HG02973 (cell line): ENCODE results near the gene KMT5C.

Experiments
- ATAC-seq: cut with Tn5 transposase; IDR thresholded peaks from one replicate; pipeline ENCODE4 v1.9.1; 2021; ENCODE audit warnings: moderate library complexity; ENCODE audit not compliant: unreplicated experiment

The KMT5C gene

DNA sequence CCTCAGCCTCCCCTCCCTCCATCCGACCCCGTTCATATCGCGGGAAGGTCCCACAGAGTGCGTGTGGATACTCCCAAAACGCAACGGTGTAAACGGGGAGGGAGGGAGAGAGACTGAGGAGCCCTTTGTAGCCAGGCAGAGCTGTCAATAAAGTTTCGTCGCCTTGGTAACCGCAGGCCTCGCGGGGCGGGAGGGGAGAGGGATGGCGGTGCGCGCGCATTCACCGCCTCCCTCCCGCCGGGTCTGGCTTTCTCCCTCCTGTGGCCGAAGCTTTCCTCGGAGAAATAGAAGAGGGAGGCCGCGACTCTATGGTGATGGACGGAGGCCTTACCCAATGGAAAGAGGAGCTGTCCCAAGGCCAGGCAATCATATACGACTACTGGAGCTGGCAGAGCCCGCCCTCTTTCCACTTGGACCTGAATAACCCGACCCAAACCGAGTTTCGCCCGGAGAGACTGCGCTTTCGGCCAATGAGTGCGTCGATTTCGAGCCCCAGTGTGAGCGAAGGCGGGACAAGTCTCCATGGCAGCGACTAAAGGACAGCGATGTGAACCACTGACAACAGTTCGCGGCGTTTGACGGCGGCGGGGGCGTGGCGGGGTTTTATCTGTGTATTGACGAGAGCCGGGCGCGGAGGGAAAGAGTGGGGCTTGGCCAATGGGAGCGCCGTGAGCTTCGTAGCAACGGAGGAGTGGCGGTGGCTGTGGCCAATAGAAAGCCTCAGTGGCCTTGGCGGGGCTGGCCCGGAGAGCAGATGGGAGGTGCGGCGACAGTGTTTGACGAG is at the start of gene KMT5C:
TSS of gene KMT5C (plus strand) at position 772 of the 784 bp plus-strand sequence. CDS start 2,061 bp downstream, outside the sequence.
- peak; percentile 77 for ATAC-seq

DNA sequence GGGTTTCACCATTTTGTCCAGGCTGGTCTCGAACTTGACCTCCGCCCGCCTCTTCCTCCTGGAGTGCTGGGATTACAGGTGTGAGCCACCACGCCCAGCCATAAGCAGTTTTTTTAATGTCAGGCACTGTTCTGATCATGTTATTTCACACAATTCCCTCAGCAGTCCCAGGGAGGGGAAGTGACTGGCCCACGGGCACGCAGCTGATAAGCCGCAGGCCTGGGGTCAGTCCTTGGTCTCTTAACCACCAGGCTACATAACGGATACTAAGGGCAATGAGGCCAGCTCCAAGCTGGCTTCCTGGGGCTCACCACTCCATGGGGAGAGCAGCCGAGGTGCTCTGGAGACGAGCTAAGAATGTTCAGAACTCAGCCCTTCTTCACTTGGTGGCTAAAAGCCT is 42.4 kb upstream of the KMT5C start:
- ATAC-seq, result no peak

DNA sequence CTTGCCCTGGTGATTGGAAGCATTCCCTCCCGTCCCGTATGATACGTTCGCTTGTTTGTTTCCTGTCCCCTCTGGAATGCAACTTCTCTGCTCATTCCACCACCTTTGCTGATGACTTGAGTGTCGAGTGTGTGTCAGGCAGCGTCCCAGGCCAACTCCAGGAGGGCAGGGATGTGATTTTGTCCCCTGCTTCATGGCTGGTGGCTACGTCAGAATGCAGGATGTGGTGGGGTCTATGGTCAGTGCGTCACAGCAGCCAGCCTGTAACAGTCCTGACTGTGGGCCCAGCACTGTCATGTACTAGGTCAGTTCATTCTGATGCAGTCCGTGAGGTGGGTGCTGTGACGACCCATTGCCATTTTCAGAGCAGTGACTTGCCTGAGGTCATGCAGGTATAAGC is 39.7 kb upstream of the KMT5C start:
- no peak for ATAC-seq

DNA sequence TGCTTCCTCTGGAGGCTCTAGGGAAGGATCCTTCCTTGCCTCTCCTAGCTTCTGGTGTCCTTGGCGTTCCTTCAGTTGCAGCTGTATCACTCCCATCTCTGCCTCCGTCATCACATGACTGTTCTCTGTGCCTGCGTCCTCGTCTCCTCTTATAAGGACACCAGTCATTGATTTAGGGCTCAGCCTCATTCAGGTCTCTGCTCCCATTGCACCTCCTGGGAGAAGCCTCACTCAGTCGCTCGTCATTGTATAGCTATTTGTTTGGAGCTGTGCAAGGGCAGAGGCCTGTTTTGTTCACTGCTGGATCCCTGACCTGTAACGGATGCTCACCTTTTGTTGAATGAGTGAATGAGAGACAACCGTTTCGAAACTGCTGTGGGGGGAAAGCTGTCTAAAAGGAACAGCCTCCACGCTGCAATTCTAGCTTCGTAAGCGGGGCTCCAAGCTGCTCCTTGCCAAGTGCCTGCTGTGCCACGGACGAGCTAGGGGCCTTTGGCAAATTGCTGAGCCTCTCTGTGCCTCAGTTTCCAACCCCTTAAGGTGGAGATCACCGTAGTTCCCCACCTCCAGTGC is 38.7 kb upstream of the KMT5C start:
- no peak for ATAC-seq

DNA sequence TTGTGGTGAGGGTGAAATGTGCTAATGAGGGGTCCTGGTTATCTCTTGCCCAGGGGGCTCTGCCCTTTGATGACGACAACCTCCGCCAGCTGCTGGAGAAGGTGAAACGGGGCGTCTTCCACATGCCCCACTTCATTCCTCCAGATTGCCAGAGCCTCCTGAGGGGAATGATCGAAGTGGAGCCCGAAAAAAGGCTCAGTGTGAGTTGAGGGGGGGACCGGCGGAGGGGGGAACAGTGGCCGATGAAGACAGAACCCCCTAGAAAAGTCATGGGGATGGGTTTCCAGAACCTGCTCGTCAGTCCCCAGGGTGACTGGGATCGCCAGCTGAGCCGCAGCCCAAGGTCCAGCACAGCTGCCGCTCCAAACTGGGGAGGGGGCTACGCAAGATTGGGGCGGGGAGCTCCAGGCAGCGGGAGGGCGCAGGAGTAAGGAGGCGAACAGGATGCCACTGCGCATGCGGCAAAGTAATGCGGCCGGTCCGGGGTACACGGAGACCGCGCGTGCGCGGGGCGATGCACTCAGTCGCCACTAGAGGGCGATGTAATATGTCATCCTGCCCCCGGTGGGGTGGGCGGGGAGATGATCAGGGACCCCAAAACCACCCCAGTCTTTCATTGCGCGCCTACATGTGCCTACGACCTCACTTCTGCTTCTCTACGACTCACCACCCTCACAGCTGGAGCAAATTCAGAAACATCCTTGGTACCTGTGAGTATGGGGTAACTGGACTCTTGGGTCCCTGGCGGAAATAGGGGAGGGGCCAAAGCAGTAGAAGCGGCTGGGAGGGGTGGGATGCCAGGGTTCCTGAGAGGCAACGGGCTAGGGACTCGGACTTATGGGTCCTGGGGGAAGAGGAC is 38.0 kb upstream of the KMT5C start:
- peak; percentile 56 for ATAC-seq

DNA sequence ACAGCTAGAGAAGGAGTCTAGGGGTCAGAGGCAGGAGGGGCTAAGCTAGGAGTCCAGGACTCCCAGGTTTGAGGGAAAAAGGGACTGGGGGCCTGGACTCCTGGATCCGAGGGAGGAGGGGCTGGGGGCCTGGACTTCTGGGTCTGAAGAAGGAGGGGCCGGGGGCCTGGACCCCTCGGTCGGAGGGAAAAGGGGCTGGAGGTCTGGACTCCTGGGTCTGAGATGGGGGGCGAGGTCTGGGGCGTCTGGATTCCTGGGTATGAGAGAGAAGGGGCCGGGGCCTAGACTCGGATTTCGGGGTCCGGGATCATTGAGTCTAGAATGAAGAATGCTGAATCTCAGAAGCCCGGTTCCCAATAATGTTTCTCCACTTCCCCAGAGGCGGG is 37.4 kb upstream of the KMT5C start:
- ATAC-seq, result no peak

DNA sequence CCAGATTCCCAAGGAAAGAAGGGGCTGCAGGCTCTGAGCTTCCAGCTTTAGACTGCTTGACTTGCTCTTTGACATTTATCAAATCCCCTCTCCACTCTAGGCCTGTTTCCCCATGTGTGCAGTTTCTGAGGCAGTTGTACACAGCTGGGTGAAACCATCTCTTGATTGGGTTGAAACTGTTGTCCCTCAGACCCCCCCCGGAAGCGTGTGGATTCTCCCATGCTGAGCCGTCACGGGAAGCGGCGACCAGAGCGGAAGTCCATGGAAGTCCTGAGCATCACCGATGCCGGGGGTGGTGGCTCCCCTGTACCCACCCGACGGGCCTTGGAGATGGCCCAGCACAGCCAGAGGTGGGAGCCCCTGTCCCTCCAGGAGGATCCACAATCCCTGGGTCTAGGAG is 36.2 kb upstream of the KMT5C start:
- ATAC-seq, result no peak

DNA sequence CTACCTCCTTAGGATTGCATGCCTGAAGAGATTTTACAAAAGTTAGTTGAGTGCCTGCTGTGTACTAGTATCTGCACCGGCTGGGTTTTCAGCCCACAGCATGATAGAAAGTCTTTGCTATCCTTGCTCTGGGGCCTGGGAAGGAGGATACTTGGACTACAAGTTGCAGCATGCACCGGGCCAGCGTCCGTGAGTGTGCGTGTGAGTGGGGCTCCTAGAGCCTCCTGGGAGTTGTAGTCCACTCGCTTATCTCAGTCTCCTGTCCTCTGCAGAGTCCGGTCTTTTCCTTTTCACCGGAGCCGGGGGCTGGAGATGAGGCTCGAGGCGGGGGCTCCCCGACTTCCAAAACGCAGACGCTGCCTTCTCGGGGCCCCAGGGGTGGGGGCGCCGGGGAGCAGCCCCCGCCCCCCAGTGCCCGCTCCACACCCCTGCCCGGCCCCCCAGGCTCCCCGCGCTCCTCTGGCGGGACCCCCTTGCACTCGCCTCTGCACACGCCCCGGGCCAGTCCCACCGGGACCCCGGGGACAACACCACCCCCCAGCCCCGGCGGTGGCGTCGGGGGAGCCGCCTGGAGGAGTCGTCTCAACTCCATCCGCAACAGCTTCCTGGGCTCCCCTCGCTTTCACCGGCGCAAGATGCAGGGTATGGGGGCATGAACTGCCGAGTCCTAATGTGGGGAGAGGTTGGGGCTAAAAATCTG is 35.2 kb upstream of the KMT5C start:
- no peak for ATAC-seq

DNA sequence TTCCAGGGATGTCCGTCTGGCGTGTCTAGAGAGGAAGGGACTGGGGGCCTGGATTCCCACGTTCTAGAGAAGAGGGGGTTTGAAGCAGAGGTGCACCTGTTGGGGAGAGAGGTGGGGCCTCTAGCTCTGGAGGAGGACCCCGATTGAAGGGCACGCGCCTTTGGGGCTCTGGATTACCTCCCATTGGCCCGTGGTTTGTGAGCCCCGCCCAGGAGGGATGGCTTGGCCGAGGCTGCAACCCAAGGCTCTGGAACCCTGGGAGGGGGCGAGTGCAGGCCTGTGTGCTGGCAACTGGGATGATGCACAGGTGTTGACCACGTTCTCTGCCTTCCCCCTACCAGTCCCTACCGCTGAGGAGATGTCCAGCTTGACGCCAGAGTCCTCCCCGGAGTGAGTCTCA is 34.7 kb upstream of the KMT5C start:
- no peak for ATAC-seq

DNA sequence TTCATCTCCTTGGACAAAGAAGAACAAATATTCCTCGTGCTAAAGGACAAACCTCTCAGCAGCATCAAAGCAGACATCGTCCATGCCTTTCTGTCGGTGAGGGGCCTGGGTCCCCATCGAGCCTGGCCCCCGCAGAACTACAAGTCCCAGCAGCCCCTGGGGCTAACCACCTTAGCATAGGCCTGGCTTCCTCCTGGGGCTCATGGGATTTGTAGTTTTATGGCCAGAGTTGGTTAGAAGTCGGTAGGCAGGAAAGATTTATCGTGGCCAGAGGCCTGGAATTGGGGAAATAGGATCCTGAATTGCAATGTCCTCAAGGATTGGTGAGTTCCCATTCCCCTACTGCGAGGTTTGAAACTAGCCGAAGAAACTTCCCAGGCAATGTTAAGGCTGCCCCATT is 34.2 kb upstream of the KMT5C start:
- no peak for ATAC-seq

DNA sequence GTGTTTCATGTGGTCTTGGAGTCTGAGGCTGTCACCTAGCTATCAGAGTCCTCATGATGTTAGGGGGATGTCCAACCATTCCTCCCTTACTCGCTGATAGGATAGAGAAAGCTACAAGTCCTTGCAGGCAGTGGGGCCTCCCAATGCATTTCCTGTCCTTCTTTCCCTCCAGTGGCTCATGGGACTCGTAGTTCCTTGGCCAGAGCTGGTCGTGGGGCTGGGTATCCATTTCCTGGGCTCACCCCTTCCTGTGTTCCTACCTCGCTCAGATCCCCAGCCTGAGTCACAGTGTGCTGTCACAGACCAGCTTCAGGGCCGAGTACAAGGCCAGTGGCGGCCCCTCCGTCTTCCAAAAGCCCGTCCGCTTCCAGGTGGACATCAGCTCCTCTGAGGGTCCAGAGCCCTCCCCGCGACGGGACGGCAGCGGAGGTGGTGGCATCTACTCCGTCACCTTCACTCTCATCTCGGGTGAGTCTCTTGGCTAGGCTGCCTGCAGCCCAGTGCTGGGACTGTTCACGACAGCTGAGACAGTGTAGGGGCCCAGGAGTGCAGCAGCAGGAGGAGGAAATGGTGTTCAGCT is 33.6 kb upstream of the KMT5C start:
- ATAC-seq, result no peak

DNA sequence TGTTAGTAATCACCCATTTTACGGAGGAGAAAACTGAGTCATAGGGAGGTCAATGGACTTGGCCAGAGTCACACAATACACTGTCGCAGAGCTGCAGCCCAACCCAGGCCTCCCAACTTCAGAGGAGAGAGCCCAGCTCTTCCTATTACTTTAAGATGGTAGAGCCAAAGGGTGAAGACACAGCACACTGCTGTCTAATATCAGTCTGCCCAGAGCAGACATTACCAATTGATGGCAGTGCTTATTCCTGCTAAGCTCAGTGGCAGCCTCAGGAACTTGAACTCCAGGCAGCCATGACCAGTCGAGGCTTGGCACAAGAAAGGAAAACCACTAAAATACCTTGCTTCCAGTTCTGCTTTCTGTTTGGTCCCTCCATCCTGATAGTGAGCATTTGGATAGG is 33.0 kb upstream of the KMT5C start:
- no peak for ATAC-seq

DNA sequence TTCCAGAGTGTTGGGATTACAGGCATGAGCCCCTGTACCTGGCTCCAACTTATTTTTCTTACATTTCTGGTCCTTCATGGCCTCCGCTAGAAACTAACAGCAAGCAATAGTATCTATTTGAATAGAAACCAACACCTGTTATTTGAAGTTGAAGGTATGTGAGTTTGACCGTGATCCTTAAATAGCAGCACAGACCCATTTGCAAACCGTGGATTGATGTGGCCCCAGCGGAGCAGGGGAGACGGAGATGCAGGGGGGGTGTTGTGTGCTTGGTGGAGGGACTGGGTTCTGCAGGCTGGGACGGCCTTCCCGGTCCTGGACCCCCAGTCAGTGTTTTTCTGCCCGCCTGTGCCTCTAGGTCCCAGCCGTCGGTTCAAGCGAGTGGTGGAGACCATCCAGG is 31.4 kb upstream of the KMT5C start:
- no peak for ATAC-seq

DNA sequence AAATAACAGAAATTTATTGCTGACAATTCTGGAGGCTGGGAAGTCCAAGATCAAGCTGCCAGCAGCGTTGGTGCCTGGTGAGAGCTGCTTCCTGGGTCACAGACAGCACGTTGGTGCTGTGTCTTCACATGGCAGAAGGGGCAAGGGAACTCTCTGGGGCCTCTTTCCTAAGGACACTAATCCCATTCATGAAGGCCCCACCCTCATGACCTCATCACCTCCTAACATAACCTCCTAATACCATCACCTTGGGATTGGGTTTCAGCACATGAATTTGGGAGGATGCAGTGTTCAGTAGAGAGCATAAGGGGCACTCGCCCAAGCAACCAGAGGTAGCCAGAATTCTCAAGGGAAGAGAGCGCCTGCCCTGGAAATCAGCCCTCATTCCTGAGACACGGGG is 30.2 kb upstream of the KMT5C start:
- ATAC-seq, result no peak

DNA sequence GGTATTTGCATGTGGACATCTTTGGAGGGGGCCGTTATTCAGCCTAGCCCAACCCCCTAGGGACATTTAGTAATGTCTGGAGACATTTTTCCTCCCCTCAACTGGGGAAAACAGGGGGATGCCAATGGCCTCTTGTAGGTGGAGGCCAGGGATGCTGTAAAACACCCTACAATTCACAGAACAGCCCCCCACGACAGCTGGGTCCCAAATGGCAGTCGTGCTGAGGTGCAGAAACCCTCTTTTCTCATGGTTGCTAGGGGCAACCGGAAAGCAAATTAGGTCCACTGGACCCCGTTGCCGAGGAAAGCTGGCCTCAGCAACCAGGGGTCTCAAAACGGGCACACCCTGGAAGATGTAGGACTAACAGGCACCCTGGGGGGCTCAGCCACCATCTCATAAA is 29.2 kb upstream of the KMT5C start:
- no peak for ATAC-seq

DNA sequence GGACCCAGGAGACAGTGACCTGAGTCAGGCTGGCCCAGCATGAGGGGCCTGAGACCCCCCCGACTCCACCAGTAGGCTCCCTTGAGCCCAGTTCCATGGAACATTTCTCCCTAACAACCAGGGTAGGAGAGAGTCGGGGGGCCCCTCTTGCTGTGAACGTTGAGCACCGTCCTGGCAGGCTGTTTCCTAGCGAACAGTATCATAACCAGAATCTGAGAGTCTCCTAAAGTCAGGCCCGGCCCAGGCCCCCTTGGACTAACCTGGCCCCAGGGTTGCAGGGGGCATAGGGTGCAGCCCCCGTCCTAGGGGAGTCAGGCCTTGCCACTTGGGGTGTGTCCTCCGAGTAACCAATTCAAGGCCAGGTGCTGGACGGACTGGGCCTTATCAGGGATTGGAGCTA is 28.3 kb upstream of the KMT5C start:
- no peak for ATAC-seq

DNA sequence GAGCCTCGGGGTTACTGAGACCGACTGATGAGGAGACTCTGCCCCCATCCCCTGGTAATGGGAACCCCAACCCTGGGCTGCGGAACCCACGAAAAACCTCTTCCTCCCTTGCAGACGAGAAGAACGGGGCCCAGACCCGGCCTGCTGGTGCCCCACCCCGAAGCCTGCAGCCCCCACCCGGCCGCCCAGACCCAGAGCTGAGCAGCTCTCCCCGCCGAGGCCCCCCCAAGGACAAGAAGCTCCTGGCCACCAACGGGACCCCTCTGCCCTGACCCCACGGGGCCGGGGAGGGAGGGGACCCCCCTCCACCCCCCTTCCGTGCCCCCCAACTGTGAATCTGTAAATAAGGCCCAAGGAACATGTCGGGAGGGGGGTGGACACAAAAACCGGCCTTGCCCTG is 27.9 kb upstream of the KMT5C start:
- no peak for ATAC-seq

DNA sequence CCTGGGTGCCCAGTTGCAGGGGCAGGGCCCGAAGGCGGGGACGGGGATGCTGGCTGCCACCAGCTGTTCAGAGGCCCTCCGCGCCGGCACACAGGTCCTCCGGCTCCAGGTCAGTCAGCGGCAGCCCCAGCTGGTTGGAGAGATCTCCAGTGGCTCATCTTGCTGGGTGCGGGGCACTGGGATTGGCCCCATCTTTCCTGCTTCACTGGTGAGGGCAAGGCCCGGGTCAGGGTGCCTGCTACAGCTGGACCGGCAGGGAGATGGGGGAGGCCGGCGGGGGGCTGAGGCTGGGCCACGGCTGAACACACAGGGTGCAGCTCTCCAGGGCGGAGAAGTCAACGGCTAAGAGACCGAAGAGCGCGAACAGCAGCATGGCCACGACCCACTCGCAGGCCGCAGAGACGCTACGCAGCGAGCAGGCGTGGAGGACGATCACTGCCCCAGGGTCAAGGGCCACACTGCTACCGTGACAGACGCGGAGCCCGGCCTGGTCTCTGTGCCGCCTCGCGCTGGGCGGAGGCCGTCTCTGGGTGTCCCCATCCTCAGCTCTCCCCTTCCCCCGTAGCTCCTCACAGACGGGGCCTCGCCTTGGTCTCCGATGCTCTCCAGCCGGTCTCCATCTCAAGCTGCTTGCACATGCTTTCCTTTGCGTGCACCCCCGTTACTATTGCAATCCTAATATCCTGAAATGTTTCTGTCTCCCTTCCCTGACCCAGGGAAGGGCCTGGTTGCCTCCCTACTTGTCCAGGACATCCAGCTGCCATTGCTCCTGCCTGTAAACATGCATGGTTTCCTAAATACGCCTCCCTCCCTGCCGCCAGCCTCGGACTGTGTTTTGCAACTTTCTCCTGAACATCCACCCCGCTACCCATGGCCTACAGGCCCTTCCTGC is 26.8 kb upstream of the KMT5C start:
- no peak for ATAC-seq

DNA sequence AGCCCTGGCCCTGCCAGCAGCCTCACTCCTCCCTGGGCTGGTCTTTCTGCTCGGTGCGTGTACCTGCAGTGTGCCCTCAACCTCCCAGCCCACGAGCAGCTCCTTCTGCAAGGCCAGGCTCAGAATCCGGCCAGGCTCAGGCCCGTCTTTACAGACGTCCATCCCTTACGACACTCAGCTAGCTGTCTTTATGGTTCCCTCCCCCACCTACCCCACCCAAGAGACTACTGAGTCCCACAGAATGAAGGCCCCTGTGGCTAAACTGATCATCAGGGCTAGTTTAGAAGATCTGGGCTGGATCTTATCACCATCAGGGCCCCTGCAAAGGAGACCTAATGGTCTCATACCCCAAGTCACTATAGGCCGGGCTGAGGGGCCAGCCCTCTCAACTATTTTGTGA is 25.3 kb upstream of the KMT5C start:
- no peak for ATAC-seq

DNA sequence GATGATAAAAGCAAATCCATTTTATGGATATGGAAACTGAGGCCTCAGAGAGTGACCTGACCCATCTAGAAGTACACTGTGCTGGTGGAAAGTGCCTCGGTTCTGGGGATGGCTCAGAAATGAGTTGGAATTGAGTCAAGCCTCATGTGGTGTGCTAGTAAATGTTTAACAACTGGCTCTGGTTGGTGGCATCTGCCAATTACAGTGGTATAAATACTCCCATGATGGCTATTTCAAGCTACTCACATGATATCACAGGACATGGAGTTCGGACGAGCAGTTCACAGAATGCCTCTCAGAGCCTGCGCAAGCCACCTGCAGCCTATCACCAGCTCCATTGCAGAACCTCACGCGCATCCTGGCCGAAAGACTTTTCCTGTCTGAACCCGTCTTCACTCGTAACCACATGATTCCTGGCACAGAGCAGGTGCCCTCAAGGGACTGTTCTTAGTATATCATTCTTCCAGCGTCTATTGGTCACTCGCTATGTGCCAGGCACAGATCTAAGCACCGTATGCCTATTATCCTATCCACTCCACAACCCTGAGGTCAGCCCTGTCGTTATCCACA is 23.6 kb upstream of the KMT5C start:
- no peak for ATAC-seq
